Natural killer cell (primary cell): Measurements from ENCODE around the gene RBFOX2. TPM values are rescaled to one million over a fixed set of nuclear protein-coding genes. Genes with fewer than 3 reads are reported as not detected.
A peak's percentile ranks its signal among the peaks of the same experiment; 100 is the strongest.

Source experiments
- ATAC-seq, 3 donors: fragments of 150-1000 bp in 2 of 3; fragments of 200-7000 bp in 1 of 3; cut with Tn5 transposase; 1 replicate in 1 of 3; 2 replicates in 2 of 3; pipeline ENCODE4 v1.10.0; 2021; ENCODE audit warnings: mild to moderate bottlenecking in 2 of 3, moderate library complexity in 2 of 3
- DNase-seq, 2 donors: peaks; one replicate each; pipeline versions ENCODE4 v3.0.0 to v3.0.0-alpha.2; 2013 to 2021; ENCODE audit warnings: mixed read lengths in 1 of 2
- H3K27ac ChIP-seq: one replicate; pipeline ENCODE4 v1.5.1; 2013; ENCODE audit warnings: mild to moderate bottlenecking, low read length
- H3K27me3 ChIP-seq: one replicate; pipeline ENCODE4 v1.6.1; 2013; ENCODE audit warnings: low read length; ENCODE audit not compliant: control insufficient read depth, insufficient read depth
- H3K36me3 ChIP-seq: one replicate; pipeline ENCODE4 v1.6.1; 2013; ENCODE audit warnings: low read length; ENCODE audit not compliant: control insufficient read depth, insufficient read depth
- H3K4me1 ChIP-seq: one replicate; pipeline ENCODE4 v1.6.1; 2013; ENCODE audit warnings: low read length; ENCODE audit not compliant: control insufficient read depth, insufficient read depth
- H3K4me3 ChIP-seq: one replicate; pipeline ENCODE4 v1.5.1; 2013; ENCODE audit warnings: low read length
- H3K9me3 ChIP-seq: one replicate; pipeline ENCODE4 v1.6.1; 2013; ENCODE audit warnings: low read length; ENCODE audit not compliant: control insufficient read depth, insufficient read depth
- H3K27ac Mint-ChIP-seq, 2 donors: one replicate each; pipeline ENCODE4 v1.8.0; 2022; ENCODE audit warnings: mild to moderate bottlenecking in 2 of 2, mixed read lengths in 2 of 2, moderate library complexity in 1 of 2
- H3K27me3 Mint-ChIP-seq, 2 donors: one replicate each; pipeline ENCODE4 v1.8.0; 2022; ENCODE audit warnings: low read depth in 2 of 2, mixed read lengths in 2 of 2
- H3K36me3 Mint-ChIP-seq: one replicate; pipeline ENCODE4 v1.8.0; 2022; ENCODE audit warnings: mixed read lengths
- H3K4me1 Mint-ChIP-seq, 2 donors: one replicate each; pipeline ENCODE4 v1.8.0; 2022; ENCODE audit warnings: mixed read lengths in 2 of 2
- H3K4me3 Mint-ChIP-seq: one replicate; pipeline ENCODE4 v1.8.0; 2022; ENCODE audit warnings: mild to moderate bottlenecking, moderate library complexity, mixed read lengths
- H3K9me3 Mint-ChIP-seq, 2 donors: one replicate each; pipeline ENCODE4 v1.8.0; 2022; ENCODE audit warnings: mixed read lengths in 2 of 2
- WGBS: methylation state at CpG from one replicate; pipeline ENCODE4 v1.1.7; 2013; ENCODE audit warnings: missing lambda C conversion rate; ENCODE audit not compliant: insufficient coverage; 5-methylcytosine and 5-hydroxymethylcytosine counted together
- intact Hi-C: fragments of 100-400 bp; cut with micrococcal nuclease; formaldehyde crosslinking; loops from one replicate; pipeline ENCODE4 v1.14.2; 2022
- total RNA-seq, 4 donors: library from RNA; stranded (reverse); fragments of 120-200 nt in 1 of 4; gene quantifications; one replicate each; pipeline versions ENCODE4 v1.2.3 to v1.2.4, GENCODE V29; 2013 to 2022
- TF ChIP-seq, protein P1 (sequence below): fragments of 200-600 bp; IDR thresholded peaks from one replicate; pipeline ENCODE4 v1.8.0; 2022; ENCODE audit warnings: antibody characterized with exemption

Gene RBFOX2
- total RNA-seq, 3 donors from 2014 or later (not counting 1 experiment from before 2014, with no cell fraction given), result 1.0 to 4.7 (median 3.0) TPM

DNA sequence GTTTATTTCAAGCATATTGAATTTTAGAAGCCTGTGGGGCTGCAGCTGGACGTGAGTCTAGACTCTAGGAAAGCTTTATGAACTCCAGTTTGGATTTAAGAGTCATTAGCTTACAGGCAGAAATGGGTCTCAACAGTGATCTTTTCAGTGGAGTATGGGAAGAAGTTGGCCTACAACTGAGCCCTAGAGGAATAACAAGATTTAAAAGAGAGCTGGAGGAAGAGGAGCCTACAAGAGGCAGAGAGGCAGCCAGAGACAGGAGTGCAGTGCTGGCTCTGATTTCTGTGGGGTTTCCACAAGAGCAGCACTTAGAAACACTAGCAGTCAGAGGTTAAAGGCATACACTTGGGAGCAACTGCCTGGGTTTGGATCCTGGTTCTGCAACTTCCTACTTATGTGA, 293.1 kb downstream of the RBFOX2 start:
- Mint-ChIP-seq H3K36me3 (no peaks in the 10 kb centered on the region), H3K27me3 (peaks cover 8 to 9% of the 10 kb centered on the region in 2 donors), H3K4me3 (no peak overlapping the region), H3K4me1 (no peaks in the 10 kb centered on the region), H3K9me3 (no peaks in the 10 kb centered on the region), H3K27ac (no peak overlapping the region)
- intact Hi-C loops, result no loop called here
- TF ChIP-seq, protein P1, sequence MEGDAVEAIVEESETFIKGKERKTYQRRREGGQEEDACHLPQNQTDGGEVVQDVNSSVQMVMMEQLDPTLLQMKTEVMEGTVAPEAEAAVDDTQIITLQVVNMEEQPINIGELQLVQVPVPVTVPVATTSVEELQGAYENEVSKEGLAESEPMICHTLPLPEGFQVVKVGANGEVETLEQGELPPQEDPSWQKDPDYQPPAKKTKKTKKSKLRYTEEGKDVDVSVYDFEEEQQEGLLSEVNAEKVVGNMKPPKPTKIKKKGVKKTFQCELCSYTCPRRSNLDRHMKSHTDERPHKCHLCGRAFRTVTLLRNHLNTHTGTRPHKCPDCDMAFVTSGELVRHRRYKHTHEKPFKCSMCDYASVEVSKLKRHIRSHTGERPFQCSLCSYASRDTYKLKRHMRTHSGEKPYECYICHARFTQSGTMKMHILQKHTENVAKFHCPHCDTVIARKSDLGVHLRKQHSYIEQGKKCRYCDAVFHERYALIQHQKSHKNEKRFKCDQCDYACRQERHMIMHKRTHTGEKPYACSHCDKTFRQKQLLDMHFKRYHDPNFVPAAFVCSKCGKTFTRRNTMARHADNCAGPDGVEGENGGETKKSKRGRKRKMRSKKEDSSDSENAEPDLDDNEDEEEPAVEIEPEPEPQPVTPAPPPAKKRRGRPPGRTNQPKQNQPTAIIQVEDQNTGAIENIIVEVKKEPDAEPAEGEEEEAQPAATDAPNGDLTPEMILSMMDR, result no peak
- Histone ChIP-seq H3K36me3 (no peaks in the 10 kb centered on the region), H3K27ac (no peak overlapping the region), H3K4me1 (no peaks in the 10 kb centered on the region), H3K27me3 (no peaks in the 10 kb centered on the region), H3K4me3 (no peak overlapping the region), H3K9me3 (no peaks in the 10 kb centered on the region)
- 88% methylated on average over 1 of the region's 1 CpG for WGBS
- DNase-seq (no peak), ATAC-seq (no peak)

DNA sequence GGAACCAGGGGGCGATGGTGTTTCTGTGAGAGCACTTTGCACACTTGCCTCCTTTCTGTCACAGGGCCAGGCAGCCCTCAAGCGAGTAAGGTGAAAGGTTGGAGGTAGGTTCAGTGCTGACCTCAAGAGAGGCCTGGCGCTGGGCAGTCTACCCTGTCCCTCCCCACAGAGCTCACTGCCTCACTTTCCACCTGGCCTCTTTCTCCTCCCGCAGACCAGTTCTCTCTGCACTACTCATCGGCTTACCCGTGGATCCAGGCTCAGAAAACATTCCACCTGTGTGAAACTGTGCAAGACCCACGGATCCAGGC, 294.2 kb downstream of the RBFOX2 start:
- Histone ChIP-seq H3K27ac (no peak overlapping the region), H3K27me3 (no peaks in the 10 kb centered on the region), H3K9me3 (no peaks in the 10 kb centered on the region), H3K4me3 (no peak overlapping the region), H3K36me3 (no peaks in the 10 kb centered on the region), H3K4me1 (no peaks in the 10 kb centered on the region)
- Mint-ChIP-seq H3K27ac (no peak overlapping the region), H3K4me1 (no peaks in the 10 kb centered on the region), H3K36me3 (no peaks in the 10 kb centered on the region), H3K9me3 (no peaks in the 10 kb centered on the region), H3K4me3 (no peak overlapping the region), H3K27me3 (peaks cover 8 to 9% of the 10 kb centered on the region in 2 donors)
- WGBS, result 81% methylated on average over 5 of the region's 7 CpGs
- ATAC-seq (no peak), DNase-seq (no peak)
- TF ChIP-seq, protein P1, result no peak
- intact Hi-C loops, result no loop called here

DNA sequence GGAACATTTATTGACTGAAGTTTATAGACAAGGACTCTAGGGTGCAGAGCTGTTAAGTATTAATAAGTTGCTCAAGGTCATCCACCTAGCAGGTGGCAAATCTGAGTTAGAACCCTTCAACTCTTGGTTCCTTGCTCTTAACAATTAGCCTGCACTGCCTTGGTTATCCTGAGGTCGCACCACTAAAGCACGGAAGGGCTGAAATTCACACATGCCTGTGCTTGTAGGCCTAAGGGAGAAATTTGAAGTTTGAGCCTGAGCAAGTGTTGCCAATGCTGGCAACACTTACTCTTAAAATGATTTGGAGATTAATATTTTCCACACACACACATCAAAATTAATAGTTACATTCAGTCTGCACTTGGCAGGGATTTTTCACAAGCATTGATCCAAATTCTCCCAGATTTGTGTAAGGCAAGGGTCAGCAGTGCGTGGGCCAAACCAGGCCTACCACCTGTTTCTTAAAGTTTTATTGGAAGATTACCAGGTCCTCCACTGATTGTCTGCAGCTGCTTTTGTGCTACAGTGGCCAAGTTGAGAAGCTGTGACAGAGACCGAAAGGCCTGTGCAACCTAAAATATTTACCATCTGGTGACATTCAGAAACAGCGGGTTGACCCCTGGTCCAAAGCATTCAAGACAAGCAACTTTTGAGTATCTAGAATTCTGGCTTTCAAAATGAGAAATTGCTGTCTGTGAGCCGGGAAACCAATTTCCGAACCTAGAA, 294.7 kb downstream of the RBFOX2 start:
- TF ChIP-seq, protein P1, result no peak
- H3K27ac Mint-ChIP-seq, result no peak overlapping the region
- H3K4me1 ChIP-seq, result no peaks in the 10 kb centered on the region
- intact Hi-C loops, result no loop called here
- H3K36me3 Mint-ChIP-seq, result no peaks in the 10 kb centered on the region
- no peaks in the 10 kb centered on the region for H3K9me3 ChIP-seq
- WGBS, result 97% methylated on average over 7 of the region's 7 CpGs
- no peaks in the 10 kb centered on the region for H3K27me3 ChIP-seq
- no peaks in the 10 kb centered on the region for H3K9me3 Mint-ChIP-seq
- no peaks in the 10 kb centered on the region for H3K36me3 ChIP-seq
- DNase-seq (no peak), ATAC-seq (peak in 1 of 3 donors; percentile 27)
- H3K4me3 ChIP-seq, result no peak overlapping the region
- H3K4me1 Mint-ChIP-seq, result no peaks in the 10 kb centered on the region
- H3K4me3 Mint-ChIP-seq, result no peak overlapping the region
- no peak overlapping the region for H3K27ac ChIP-seq
- H3K27me3 Mint-ChIP-seq, result peaks cover 8 to 9% of the 10 kb centered on the region in 2 donors

DNA sequence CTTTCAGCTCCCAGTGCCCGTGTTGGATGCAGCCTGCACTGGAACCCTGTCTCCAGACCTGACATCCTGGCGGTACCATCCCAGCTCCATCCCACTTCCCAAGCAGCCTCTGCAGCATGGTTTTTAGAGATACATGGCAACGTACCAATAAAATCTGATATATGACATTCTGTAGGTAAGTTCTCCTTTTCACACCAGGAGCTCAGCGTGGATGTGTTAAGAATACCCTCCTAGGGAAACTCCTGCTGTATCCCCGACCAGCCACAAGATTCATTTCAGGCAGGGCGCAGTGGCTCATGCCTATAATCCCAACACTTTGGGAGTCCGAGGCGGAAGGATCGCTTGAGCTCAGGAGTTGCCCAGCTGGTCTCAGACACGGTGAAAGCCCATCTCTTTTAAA, 295.6 kb downstream of the RBFOX2 start:
- no peak for ATAC-seq

More for the DNA sequence above, 295.6 kb downstream of the RBFOX2 start:
- WGBS, result 85% methylated on average over 10 of the region's 10 CpGs
- Histone ChIP-seq H3K27me3 (no peaks in the 10 kb centered on the region), H3K4me3 (no peak overlapping the region), H3K36me3 (no peaks in the 10 kb centered on the region), H3K9me3 (no peaks in the 10 kb centered on the region), H3K27ac (no peak overlapping the region), H3K4me1 (no peaks in the 10 kb centered on the region)
- Mint-ChIP-seq H3K36me3 (no peaks in the 10 kb centered on the region), H3K9me3 (no peaks in the 10 kb centered on the region), H3K27me3 (peaks cover 8 to 9% of the 10 kb centered on the region in 2 donors), H3K4me3 (no peak overlapping the region), H3K27ac (no peak overlapping the region), H3K4me1 (no peaks in the 10 kb centered on the region)
- no peak for DNase-seq
- TF ChIP-seq, protein P1, result no peak
- intact Hi-C loops, result no loop called here
